22Rv1 (cell line): ENCODE measurements around the gene CAPN3.

Experiments used
- H3K27ac ChIP-seq: fragments of 450-650 bp; 2 replicates; pipeline ENCODE4 v1.5.1; 2017
- ZFX ChIP-seq: fragments of 450-650 bp; IDR thresholded peaks from 2 replicates; pipeline ENCODE4 v1.6.1; 2017; ENCODE audit warnings: antibody characterized with exemption, borderline replicate concordance
- TF ChIP-seq, protein P1 (sequence below): fragments of 450-650 bp; IDR thresholded peaks from 2 replicates; pipeline ENCODE4 v1.5.1; 2017; ENCODE audit warnings: mild to moderate bottlenecking

Gene CAPN3

DNA sequence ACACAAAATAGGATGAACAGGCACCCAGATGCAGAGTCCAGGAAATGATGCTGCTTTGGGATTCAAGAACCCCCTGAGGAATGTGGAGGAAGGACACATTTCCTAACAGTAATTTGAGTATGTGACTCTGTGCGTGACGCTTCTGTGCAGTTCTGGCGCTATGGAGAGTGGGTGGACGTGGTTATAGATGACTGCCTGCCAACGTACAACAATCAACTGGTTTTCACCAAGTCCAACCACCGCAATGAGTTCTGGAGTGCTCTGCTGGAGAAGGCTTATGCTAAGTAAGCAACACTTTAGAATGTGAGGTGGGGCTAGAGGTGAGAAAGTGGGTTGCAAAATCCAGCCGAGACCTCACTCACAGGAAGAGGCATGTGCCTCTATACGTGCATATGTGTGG is 28.3 kb downstream of the CAPN3 start:
- TF ChIP-seq, protein P1, sequence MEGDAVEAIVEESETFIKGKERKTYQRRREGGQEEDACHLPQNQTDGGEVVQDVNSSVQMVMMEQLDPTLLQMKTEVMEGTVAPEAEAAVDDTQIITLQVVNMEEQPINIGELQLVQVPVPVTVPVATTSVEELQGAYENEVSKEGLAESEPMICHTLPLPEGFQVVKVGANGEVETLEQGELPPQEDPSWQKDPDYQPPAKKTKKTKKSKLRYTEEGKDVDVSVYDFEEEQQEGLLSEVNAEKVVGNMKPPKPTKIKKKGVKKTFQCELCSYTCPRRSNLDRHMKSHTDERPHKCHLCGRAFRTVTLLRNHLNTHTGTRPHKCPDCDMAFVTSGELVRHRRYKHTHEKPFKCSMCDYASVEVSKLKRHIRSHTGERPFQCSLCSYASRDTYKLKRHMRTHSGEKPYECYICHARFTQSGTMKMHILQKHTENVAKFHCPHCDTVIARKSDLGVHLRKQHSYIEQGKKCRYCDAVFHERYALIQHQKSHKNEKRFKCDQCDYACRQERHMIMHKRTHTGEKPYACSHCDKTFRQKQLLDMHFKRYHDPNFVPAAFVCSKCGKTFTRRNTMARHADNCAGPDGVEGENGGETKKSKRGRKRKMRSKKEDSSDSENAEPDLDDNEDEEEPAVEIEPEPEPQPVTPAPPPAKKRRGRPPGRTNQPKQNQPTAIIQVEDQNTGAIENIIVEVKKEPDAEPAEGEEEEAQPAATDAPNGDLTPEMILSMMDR, result no peak
- no peak for TF ChIP-seq ZFX
- no peak overlapping the region for H3K27ac ChIP-seq

DNA sequence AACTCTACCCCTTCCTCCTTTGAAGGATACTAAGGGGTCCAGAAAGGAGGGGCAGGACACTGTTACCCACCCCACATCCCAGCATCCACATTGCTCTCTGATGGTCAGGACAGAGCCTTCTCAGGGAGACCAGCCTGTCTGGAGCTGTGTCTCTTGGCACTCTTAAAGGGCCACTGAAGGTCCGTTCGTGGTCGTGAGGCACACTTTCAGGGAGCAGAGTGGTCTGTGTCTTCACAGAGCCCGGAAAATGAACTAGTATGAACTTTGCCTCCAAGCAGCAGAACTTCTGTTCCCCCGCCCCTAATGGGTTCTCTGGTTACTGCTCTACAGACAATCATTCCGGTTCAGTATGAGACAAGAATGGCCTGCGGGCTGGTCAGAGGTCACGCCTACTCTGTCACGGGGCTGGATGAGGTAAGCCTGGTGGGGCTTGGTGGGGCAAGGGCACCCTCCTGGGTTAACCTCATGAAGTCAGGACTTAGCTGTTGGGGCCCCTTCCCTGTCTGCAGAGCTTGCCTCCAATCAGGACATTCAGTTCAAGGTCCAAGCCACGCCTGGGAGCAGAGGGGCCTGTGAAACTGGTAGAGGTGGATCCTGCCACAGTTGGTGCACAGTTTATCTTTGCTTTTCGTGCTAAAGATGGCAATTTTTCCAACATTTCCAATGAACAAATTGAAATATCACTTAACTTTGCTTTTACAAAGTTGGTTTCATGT is 33.2 kb downstream of the CAPN3 start:
- no peak for TF ChIP-seq ZFX
- TF ChIP-seq, protein P1, result no peak
- H3K27ac ChIP-seq, result no peak overlapping the region

DNA sequence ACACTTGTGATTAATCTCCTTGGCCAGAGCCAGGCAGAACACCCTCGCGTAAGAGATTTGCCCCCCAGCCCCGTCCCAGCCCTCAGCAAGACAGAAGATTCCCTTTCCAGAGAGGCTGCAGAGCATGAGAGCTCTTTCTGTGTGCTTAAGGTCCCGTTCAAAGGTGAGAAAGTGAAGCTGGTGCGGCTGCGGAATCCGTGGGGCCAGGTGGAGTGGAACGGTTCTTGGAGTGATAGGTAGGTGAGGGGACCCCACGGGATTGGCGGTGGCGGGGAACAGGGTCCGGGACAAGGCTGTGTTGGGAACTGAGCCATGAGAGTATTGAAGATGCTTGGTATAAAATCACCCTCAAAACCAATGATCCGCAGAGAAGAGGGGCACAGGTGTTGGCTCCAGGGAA is 34.8 kb downstream of the CAPN3 start:
- H3K27ac ChIP-seq, result no peak overlapping the region
- no peak for TF ChIP-seq ZFX
- TF ChIP-seq, protein P1, result no peak

DNA sequence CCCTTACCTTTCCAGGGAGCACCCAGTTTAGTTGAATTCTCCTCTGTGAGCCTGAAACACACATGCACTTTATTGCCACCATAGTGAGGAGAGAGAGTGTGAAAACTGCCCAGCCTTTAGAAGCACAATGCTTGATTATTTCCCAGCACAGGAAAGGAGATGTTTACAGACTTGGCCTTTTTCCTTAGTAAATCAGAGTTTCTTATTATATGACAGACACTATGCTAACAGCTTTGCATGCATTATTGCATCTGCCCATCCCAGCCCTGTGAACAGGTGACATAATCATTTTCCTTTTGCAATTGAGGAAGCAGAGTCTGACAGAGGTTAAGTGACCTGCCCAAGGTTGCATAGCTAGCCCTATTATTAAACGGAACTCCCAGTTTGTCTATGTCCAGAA is 36.5 kb downstream of the CAPN3 start:
- TF ChIP-seq ZFX, result no peak
- TF ChIP-seq, protein P1, result no peak

DNA sequence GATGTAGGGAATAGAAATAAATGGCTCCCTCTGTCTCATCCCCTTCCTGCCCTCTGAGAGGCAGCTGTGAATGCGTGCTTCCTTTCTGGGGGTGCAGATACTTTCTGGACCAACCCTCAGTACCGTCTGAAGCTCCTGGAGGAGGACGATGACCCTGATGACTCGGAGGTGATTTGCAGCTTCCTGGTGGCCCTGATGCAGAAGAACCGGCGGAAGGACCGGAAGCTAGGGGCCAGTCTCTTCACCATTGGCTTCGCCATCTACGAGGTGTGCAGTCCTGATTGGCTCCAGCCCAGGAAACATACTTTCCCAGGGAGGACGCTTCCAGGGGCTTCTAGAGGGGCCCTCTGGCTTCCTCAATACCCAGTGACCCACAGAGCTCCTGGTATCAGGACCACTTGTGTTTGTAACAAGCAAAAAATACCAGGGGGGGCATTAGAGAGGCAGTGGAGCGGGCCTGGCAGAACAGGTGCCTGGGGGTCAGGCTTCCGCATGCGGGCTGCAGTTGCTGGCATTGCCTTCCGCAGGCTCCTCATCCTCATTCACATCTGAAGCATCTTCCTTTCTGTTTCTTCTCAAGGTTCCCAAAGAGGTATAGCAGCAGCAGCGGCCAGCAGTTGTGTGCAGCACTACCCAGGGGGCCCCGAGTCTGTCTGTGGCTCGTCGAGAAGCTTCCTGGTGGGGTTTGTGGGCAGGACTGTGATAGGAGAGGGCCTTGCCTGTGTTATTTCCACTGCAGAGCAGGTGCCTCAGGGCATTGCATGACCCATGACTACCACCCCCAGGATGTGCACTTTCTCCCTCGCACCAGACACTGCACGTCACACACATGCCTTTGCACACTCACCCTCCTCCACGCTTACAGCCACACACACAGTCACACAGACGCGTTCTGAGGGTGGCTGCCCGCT is 42.5 kb downstream of the CAPN3 start:
- TF ChIP-seq ZFX, result no peak
- TF ChIP-seq, protein P1, result no peak
- H3K27ac ChIP-seq, result no peak overlapping the region

More for the DNA sequence above, 36.5 kb downstream of the CAPN3 start:
- no peak overlapping the region for H3K27ac ChIP-seq

DNA sequence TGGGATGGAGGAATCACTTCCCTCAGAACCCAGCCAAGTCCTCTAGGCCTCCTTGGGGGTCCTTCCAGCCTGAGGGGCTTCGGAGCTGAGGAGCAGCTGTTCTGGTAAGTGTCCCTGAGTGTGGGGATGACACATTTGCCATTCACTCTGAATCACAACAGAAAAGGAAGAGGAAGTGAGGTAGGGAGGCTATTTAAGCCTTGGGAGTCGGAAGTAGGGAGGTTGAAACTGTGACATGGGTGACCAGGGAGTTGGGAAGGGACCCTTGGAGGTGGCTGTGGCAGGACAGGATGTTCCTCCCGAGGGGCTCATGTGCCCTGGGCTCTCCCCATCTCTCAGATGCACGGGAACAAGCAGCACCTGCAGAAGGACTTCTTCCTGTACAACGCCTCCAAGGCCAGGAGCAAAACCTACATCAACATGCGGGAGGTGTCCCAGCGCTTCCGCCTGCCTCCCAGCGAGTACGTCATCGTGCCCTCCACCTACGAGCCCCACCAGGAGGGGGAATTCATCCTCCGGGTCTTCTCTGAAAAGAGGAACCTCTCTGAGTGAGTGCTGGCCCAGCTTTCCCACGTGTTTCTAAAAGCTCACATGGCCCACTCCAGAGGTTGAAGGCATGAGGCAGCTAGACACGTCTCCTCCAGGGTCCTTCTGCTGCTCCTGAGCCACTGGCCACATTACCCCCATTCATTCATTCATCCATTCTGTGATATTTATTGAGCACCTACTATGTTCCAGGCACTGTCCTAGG is 43.3 kb downstream of the CAPN3 start:
- no peak overlapping the region for H3K27ac ChIP-seq
- TF ChIP-seq ZFX, result no peak
- TF ChIP-seq, protein P1, result no peak
